Heart left ventricle (tissue), 16 donors: ENCODE results near the gene ASCL2. TPM values are rescaled to one million over a fixed set of nuclear protein-coding genes. Genes with fewer than 3 reads are reported as not detected.

Source experiments
- ATAC-seq, 4 donors: fragments of 200-7000 bp; cut with Tn5 transposase; one replicate each; pipeline ENCODE4 v1.9.1; 2020 to 2022; ENCODE audit warnings: moderate library complexity in 4 of 4, mild to moderate bottlenecking in 3 of 4, moderate number of reproducible peaks in 1 of 4
- DNase-seq, 5 donors: peaks; one replicate each; pipeline ENCODE4 v3.0.0-alpha.2; 2020
- H3K27ac ChIP-seq, 12 donors: fragments of 200-600 bp; sonication (generic) in 4 of 12; one replicate each; pipeline versions ENCODE4 v1.5.0 to v1.8.0; 2016 to 2022; ENCODE audit warnings: mild to moderate bottlenecking in 2 of 12
- H3K27me3 ChIP-seq, 9 donors: fragments of 200-600 bp; sonication (generic) in 2 of 9; one replicate each; pipeline versions ENCODE4 v1.5.1 to v1.8.0; 2016 to 2022; ENCODE audit warnings: mild to moderate bottlenecking in 3 of 9
- H3K36me3 ChIP-seq, 9 donors: fragments of 200-600 bp; sonication (generic) in 2 of 9; one replicate each; pipeline versions ENCODE4 v1.5.0 to v1.8.0; 2018 to 2022; ENCODE audit warnings: mild to moderate bottlenecking in 2 of 9
- H3K4me1 ChIP-seq, 12 donors: fragments of 200-600 bp; sonication (generic) in 4 of 12; one replicate each; pipeline versions ENCODE4 v1.5.0 to v1.8.0; 2016 to 2022; ENCODE audit warnings: mild to moderate bottlenecking in 3 of 12
- H3K4me3 ChIP-seq, 12 donors: fragments of 200-600 bp; sonication (generic) in 4 of 12; one replicate each; pipeline versions ENCODE4 v1.5.0 to v1.8.0; 2017 to 2022; ENCODE audit warnings: mild to moderate bottlenecking in 9 of 12, moderate library complexity in 4 of 12
- H3K9me3 ChIP-seq, 12 donors: fragments of 200-600 bp; sonication (generic) in 4 of 12; one replicate each; pipeline versions ENCODE4 v1.5.0 to v1.8.0; 2016 to 2022; ENCODE audit warnings: mild to moderate bottlenecking in 1 of 12
- CTCF ChIP-seq, 12 donors: fragments of 200-600 bp; sonication (generic) in 4 of 12; IDR thresholded peaks; one replicate each; pipeline versions ENCODE4 v1.5.0 to v1.8.0; 2018 to 2022; ENCODE audit warnings: antibody characterized with exemption in 12 of 12, mild to moderate bottlenecking in 5 of 12
- POLR2A ChIP-seq, 2 donors: fragments of 450-650 bp; IDR thresholded peaks; one replicate each; pipeline ENCODE4 v1.6.1; 2017; ENCODE audit warnings: antibody characterized with exemption in 2 of 2, mild to moderate bottlenecking in 2 of 2, moderate library complexity in 2 of 2
- WGBS, 4 donors: extraction: QIAGEN DNeasy Blood & Tissue Kit in 2 of 4; methylation state at CpG; one replicate each; pipeline versions ENCODE4 v1.1.5 to v1.1.7; 2013 to 2018; 5-methylcytosine and 5-hydroxymethylcytosine counted together
- intact Hi-C, 10 donors: fragments of 100-400 bp; cut with DNase I; formaldehyde crosslinking; loops; one replicate each; pipeline versions ENCODE4 v1.11.1 to v1.14.2; 2022
- polyA plus RNA-seq, 2 donors: library from polyadenylated mRNA; stranded (reverse); fragments of 200-250 nt; gene quantifications; one replicate each; pipeline ENCODE4 v1.2.3, GENCODE V29; 2013
- total RNA-seq, 9 donors: library from RNA; depleted of rRNA in 2 of 9; stranded (reverse); fragments of >200 nt in 2 of 9; fragmentation: NEBNext Ultra II Directional in 3 of 9; extraction: Animal tissue kit (Norgen Biotek cat#: 25700) in 3 of 9; gene quantifications; one replicate each; pipeline versions ENCODE4 v1.1.0 to v1.2.4, GENCODE V29; 2016 to 2023
- donor health status: ischemic (EF 13 %, LVEDD 7.1; RV severe dilation, severe dysfunction).
- donor health status: healthy with polysubstance abuse.
- donor health status: DM: no; HTN: yes; CAD: no.
- donor health status: DM: no; HTN: no; CAD: no.
- donor health status: ischemic (EF 25% LVEDD 6.9; RV normal size, moderate dysfunction).
- donor health status: ischemic (EF 25% LVEDD 5.7; RV mildly dilated, moderate dysfunction).
- donor health status: healthy.
- donor health status: DM: yes; HTN: yes; CAD: no.
- donor health status: ischemic (EF 35%, LVEDD 5.7; RV mildly dilated, moderate dysfunction).
- donor health status: nonischemic (EF 11% LVEDD 7.7; RV severe dilation, severe dysfunction).
- donor health status: DM: yes; HTN: yes; CAD: no.
- donor health status: PGD.
- donor health status: ischemic (EF 29% LVEDD 5.4; RV normal size, mild dysfunction).
- donor health status: nonischemic (EF 23%, LVEDD 6.1; RV moderate dilation, normal function).

Gene ASCL2
- total and polyA plus RNA-seq, 11 donors, result 0.07 to 2.3 (median 0.43) TPM; not detected in 7

- WGBS, 4 donors, result 74 to 79% (median 79%) methylated on average over 26 to 34 of the region's 34 CpGs
- Histone ChIP-seq H3K4me3 (no peak overlapping the region), H3K27me3 (no peaks in the 10 kb centered on the region), H3K9me3 (peaks cover 0 to 9% (median 0%) of the 10 kb centered on the region in 12 donors), H3K4me1 (peaks cover 0 to 41% (median 26%) of the 10 kb centered on the region in 12 donors), H3K36me3 (no peaks in the 10 kb centered on the region), H3K27ac (peak overlapping the region in 10 of 12 donors; percentile 6 to 90 (median 86))
- no peak for TF ChIP-seq POLR2A (IDR thresholded peaks at IDR 0.05)
- TF ChIP-seq CTCF (IDR thresholded peaks at IDR 0.05), result peak in 9 of 12 donors; percentile 9 to 48 (median 25)
- ATAC-seq, result peak in 3 of 4 donors; percentile 1 to 24 (median 9)
- peak in 4 of 5 donors; percentile 40 to 72 (median 64) for DNase-seq
- intact Hi-C loops, result loop anchor here in 4 of 10 donors (2.0 to 5.0 kb wide), 4 partner anchors 62 to 574 kb away; partner anchors contain the start of genes CD81 (in 2 of the 4) and CDKN1C (in 1 of the 4)
These were observed 42.9 kb upstream of the ASCL2 start for GRCh38 chr11:2313051-2313951.

- Histone ChIP-seq H3K4me3 (no peak overlapping the region), H3K36me3 (no peaks in the 10 kb centered on the region), H3K27me3 (no peaks in the 10 kb centered on the region), H3K4me1 (peaks cover 0 to 41% (median 26%) of the 10 kb centered on the region in 12 donors), H3K9me3 (peaks cover 0 to 2% (median 0%) of the 10 kb centered on the region in 12 donors), H3K27ac (peak overlapping the region in 11 of 12 donors; percentile 20 to 90 (median 48))
- intact Hi-C loops, result loop anchor here in 4 of 10 donors (2.0 to 5.0 kb wide), 4 partner anchors 62 to 575 kb away; partner anchors contain the start of genes CD81 (in 2 of the 4) and CDKN1C (in 1 of the 4)
- peak in 2 of 4 donors; percentile 5 to 7 for ATAC-seq
- 64 to 83% (median 72%) methylated on average over 15 to 22 of the region's 22 CpGs for WGBS, 4 donors
- TF ChIP-seq POLR2A (IDR thresholded peaks at IDR 0.05) (no peak), CTCF (IDR thresholded peaks at IDR 0.05) (no peak)
- peak in 3 of 5 donors; percentile 49 to 63 (median 59) for DNase-seq
These were observed 42.0 kb upstream of the ASCL2 start for GRCh38 chr11:2312232-2313042.

GRCh38 chr11:2311353-2312133 lies 41.2 kb upstream of the ASCL2 start:
- H3K4me1 ChIP-seq, result peaks cover 0 to 49% (median 31%) of the 10 kb centered on the region in 12 donors
- ATAC-seq (no peak), DNase-seq (peak in 2 of 5 donors; percentile 12 to 60)
- no peaks in the 10 kb centered on the region for H3K9me3 ChIP-seq
- H3K4me3 ChIP-seq, result no peak overlapping the region
- H3K36me3 ChIP-seq, result no peaks in the 10 kb centered on the region
- intact Hi-C loops, result loop anchor here in 4 of 10 donors (2.0 to 5.0 kb wide), 4 partner anchors 63 to 576 kb away; partner anchors contain the start of genes CD81 (in 2 of the 4) and CDKN1C (in 1 of the 4)
- no peaks in the 10 kb centered on the region for H3K27me3 ChIP-seq
- H3K27ac ChIP-seq, result peak overlapping the region in 8 of 12 donors; percentile 15 to 90 (median 40)
- no peak for TF ChIP-seq POLR2A (IDR thresholded peaks at IDR 0.05)
- TF ChIP-seq CTCF (IDR thresholded peaks at IDR 0.05), result no peak
- WGBS, 4 donors, result 81 to 83% (median 82%) methylated on average over 14 to 21 of the region's 21 CpGs
